Medulla oblongata (tissue), 1 donor: ENCODE results near the gene CYB561D1.

ENCODE experiments used
- DNase-seq: peaks from one replicate; pipeline ENCODE4 v3.0.0-alpha.2; 2015; ENCODE audit errors: extremely low spot score

Gene CYB561D1

GRCh38 chr1:109548321-109549267 lies 54.7 kb downstream of the CYB561D1 start, which contains the start of gene GNAI3:
Gene GNAI3 (plus strand): TSS chr1:109548615. CDS start chr1:109548721, 106 bp downstream.
- peak; percentile 98 for DNase-seq
